GM15510 (cell line): ENCODE data around the gene HCN4.

Experiments
- POLR2A ChIP-seq: IDR thresholded peaks from 3 replicates; pipeline ENCODE4 v1.6.1; 2011; ENCODE audit warnings: borderline replicate concordance; ENCODE audit not compliant: insufficient read length; ENCODE audit errors: extremely low read depth

The HCN4 gene

DNA sequence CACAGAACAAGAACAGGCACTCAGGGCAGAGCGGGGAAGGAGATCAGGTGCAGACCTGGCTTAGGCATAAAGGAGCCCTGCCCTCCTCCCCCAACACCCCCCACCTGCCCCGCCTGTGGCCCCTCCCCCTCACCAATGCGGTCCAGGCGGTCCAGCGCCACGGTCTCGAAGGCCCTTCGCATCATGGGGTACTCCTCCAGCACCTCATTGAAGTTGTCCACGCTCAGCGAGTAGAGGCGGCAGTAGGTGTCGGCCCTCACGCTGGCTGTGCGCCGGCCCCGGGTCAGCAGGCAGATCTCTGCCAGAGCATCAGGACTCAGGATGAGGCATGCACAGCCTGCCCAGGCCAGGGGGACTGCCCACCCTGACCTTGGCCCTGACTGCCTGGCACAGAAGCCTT is 44.8 kb downstream of the HCN4 start:
- TF ChIP-seq POLR2A, result no peak

DNA sequence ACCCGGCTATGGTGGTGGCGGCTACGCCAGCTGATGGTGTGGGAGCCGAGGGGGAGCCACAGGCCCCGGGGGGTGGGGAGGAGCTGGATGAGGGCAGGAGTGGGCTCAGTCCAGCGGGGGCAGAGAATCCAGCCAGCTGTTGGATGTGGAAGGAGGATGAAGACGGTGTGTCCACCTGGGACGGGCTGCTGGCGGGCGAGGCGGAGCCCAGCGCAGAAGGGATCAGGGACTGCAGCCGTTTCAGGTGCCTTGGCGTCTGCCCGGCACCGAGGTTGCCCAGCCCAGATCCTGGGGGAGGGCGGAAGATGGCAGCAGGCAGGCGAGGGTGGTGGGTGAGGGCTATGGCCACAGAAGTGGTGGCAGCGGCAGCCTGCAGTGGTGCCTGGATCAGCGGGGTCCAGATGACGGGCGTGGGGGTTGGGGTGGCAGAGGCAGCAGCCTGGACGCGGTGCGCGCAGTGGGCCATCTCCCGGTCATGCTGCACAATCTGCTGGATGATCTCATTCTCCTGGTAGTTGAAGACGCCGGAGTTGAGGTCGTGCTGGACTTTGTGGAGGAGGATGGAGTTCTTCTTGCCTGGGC is 45.3 kb downstream of the HCN4 start:
- TF ChIP-seq POLR2A, result no peak

DNA sequence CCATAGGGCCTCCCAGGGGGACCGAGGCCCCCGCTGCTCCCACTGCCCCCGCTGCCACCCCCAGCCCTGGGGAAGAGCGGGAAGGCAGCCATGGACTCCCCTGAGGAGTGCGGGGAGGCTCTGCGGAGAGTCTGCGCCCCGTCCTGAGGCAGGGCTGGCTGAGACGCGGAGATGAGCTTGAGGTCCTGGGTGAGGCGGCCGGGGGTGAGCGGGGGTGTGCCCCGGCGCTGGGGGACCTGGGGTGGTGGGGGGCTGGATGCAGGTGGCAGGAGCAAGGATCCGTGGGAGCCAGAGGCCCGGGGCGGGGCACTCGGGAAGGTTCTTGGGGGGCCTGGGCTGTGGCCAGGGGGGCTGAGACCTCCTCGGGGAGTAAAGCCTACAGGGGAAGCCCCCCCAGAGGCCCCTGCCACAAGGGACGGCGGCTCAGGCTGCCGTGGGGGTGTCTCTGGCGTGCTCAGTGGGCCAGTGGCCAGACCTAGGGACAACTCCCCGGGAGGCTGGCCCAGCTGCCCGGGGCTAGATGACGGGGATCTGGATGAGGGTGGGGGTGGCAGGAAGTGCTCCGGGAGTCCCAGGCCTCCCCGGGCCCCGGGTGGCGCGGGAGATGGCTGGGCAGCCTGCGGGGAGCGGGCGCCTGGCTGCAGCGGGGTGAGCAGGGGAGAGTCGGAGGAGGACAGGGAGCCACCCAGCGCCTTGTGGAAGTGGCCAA is 45.9 kb downstream of the HCN4 start:
- no peak for TF ChIP-seq POLR2A

DNA sequence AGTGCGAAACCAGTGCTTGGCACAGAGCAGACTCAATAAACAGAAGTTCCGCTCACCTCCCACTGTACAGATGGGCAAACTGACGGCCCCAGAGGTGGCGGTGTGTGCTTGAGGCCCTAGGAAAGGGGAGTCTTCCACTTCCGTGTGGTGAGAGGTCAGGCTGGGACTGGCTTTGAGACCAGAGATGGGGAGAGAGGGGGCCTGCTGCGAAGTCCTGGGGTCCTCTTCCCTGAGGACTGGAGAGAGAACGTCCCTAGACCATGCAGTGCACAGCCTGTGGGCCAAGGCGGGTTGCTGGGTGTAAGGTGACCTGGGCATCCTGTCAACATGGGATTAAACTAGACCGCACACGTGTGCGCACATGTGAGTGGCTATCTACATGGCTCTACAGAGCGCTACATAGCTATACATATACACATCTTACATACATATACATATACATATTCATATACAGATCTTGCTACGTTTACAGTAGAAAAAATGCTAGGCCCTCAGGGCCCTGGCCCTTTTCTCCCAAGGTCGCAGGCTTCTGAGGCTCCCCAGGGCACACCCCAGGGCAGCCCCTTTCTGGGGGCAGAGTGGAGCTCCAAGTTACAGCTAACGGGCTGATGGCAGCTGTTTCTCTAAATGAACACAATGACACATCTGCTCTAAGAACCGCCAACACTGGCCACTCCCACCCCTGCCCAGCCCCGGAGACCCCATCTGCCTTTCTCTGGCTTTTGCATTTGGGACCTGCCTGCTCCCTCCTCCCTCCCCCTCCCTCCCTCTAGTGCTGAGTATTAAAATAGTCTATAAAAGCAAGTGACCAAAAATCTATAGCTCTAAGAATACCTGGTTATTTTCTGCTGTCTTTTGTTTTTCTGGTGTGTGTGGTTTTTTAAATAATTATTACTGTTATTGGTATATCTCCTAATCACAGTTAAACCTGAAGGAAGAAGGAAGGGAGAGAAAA is 47.0 kb downstream of the HCN4 start:
- TF ChIP-seq POLR2A, result no peak

DNA sequence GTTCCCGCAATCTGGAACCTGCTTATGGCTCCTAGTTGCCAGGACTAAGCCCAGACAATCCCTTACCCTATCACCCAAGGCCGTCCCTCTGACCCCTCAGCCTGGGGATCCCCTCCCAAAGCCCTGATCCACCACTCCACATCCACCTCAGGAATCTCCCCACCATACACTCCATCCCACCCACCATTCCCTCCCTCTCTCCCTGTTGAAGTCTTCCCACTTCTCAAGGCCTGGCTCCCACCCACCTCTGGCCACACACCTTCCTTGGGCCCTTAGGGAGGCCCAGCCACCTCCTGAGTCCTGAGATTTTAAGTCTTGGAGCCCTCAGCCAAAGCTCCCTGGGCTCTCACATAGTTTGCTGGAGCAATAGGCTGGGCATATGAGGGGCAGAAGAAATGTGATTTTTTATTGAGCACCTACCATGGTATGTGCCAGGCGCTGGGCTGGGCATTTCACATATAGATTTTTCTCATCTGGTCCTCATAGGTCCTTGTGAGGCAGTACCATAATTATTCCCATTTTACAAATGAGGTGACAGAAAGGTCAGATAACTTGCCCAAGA is 48.1 kb downstream of the HCN4 start:
- TF ChIP-seq POLR2A, result no peak

DNA sequence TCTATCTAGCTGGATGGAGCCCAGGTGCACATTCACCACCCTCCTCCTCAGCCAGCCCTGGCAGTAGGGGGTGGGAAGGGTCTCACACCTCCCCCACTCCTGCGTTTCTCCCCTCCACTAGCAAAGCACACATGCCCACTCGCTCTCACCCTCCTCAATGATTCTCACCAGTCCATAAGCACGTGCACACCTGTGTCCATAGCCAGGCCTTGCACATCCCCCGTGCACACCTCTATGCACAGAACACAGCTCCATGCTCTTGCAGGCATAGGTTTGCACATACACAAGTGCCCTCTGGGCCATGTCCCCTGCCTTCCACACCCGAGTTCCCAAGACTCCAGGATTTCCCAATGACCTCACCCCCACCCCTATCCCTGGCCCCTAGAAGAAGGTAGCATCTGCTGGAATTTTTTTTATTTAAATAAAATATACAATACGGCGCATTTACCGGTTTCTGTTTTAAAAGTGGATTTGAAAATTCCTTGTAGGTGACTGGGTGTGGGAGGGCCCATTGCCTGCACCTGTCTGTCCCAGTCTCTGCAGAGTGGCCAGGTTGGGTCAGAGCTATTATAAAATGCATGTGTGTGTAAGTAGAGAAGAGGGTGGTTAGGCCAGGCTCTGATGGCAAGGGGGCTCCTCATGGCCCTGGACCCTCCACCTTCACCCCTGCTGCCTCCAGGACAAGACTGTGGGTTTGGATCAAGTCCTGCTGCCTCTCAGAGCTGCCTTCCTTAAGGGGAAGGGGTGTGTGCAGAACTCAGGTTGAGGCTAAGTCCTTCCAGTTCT is 49.1 kb downstream of the HCN4 start:
- TF ChIP-seq POLR2A, result no peak

DNA sequence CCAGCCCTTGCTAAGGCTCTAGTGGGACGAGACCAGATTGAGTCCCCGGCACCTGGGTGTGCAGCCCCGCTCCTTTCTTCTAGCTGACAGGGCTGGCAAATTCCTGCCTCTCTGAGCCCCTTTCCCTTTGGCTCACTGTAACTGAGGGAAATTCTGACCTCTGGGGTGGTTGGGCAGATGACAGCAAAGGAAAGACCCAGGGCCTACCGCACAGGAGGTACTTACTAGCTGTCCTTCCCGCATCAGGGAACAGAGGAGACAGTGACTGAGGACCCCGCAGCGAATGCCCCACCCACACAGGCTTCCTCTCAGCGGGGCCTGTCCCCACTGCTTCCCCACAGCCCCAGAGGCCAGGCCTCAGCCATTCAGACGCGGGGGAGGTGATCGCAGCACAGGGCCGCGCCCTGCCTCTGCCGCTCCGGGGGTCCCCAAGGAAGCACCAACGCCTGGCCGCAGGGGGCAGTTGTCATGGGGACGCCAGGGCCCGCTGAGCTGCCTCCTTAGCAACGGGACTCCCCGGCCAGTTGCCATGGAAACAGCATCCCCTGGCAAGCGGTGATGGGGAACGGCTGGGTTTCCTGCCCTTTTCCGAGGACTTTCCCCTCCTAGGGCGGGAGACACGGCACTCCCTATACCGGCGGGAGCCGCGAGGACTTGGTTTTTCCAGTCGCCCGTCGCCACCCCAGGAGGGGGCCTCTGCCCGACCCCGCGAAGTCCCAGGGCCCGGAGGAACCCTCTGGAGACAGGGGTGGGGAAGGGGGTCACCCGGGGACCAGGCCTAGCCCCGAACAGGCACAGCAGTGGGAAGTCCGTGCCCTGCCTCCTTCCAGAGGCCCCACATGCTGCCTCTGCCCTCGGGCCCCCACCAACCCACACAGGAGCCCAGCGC is 50.1 kb downstream of the HCN4 start:
- no peak for TF ChIP-seq POLR2A

DNA sequence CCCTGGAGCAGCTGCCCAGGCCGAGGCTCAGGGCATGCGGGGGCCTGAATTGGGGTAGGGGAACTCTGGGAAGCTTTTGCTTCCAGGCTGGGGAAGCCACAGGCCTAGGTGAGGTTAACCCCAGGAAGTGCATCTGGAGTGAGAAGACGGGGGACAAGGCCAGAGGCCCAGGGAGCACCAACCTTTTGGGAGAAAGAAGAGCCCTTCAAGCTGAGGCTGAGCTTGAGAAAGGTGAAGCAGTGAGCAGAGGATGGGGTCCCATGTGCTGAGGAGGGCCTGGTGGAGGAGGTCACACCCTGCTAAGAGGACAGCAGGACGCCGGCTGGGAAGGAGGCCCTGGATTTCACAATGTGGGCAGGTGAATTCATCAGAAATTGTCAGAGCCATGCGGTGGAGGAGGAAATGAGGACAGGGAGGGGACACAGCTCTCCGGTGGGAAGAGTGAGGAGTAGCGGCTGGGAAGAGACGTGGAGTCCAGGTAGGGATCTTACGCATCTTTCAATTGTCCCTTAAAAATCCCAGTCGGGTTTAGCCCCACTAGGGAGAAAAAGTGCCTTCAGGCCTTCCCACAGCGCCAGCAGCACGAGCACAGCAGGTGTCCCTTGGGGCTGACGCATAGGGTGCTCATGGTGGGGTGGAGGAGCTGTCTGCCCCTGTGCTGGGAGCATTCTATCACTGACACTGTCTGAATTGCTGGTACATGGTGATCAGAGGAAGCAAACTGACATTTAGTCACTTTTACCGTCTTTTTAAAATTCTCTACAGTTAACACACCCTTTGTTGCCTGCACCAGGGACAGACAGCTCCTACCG is 50.9 kb downstream of the HCN4 start:
- TF ChIP-seq POLR2A, result no peak

DNA sequence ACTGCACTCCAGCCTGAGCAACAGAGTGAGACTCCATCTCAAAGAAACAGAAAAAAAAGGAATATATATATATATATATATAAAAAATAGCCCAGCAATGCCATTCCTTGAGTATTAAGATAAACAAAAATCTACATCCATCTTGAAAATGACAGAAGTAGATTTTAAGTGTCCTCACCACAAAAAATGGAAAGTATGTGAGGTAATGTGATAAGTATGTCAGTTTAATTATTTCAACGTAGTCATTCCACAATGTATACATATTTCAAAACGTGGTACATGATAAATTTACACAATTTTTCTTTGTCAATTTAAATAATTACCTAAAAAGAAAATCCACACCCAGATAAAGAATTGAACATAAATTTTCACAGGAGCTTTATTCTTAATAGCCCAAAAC is 54.9 kb downstream of the HCN4 start:
- no peak for TF ChIP-seq POLR2A

DNA sequence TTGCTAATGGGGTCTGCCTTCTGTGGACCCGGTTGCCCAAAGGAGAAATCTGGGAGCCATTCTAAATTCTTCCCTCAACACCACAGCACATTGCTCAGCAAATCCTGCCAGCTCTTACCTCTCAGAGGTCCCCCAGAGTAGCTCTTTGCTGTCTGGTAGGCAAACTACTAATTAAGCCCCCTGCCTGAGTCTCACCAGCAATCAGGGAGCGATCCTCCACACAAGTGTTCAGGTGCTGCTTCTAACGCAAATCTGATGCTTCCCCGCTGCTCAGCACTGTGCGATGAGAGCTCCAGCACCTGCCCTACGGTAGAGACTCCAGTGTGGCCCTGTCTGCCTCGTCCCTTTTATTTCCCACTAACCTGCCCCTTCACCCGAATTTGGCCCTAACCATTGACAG is 60.5 kb downstream of the HCN4 start:
- TF ChIP-seq POLR2A, result no peak

DNA sequence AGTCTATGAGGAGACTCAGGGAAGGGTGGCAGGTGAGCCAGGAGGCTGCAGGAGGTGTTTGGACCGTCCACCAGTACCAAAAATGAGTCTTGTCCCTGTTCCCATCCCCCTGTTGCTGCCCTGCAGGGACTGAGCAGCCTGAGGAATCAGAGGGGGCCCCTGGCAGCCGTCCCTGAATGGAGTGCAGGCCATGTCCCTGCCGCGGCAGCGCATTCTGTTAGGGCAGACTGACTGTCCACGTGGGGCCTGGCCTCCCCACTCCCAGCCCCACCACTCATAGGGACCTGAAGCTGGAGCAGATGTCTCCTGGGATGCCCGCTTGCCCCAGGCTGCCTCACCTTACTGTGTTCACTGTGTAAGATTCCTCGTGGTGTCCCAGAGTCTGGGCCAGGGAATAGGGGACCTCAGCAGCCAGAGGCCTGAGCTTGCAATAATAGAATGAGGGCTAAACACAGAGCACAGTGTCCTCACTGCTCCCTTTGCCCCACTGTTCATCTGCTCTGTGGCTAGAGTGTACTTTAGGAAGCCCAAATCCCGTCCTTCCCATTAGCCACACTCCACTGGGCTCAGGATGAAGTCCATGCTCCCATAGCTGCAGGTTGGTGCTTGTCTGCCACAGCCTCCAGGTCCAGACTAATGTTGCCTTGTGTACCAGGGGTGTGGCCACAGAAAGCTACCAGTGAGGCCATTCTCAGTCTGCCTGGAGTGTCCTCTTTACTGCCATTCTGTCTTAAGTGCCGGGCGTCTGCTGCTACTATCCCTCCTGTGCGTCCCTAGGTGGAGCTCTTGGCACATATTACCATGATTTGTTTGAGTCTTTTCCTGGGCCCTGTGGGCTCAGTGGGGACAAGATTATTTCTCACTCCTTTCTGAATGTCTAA is 63.2 kb downstream of the HCN4 start:
- no peak for TF ChIP-seq POLR2A

DNA sequence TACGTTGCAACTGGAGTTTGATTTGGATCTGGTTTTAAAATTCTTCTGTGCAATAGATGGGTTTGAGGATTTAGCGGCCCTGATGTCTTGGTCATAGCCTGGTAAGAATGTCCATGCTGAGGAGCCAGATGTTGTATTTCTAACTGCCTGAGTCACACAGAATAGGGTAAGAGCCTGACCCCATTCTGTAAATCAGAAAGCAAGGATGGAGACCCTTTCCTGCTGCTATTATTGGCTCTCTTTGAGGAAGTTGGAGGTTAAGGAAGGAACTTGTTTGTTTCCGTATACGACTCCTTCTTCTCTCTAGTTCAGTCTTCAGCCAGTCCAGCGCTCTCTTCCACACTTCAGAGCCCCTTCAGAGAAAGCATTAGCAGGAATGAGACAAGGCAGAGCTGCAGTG is 65.1 kb downstream of the HCN4 start:
- no peak for TF ChIP-seq POLR2A

DNA sequence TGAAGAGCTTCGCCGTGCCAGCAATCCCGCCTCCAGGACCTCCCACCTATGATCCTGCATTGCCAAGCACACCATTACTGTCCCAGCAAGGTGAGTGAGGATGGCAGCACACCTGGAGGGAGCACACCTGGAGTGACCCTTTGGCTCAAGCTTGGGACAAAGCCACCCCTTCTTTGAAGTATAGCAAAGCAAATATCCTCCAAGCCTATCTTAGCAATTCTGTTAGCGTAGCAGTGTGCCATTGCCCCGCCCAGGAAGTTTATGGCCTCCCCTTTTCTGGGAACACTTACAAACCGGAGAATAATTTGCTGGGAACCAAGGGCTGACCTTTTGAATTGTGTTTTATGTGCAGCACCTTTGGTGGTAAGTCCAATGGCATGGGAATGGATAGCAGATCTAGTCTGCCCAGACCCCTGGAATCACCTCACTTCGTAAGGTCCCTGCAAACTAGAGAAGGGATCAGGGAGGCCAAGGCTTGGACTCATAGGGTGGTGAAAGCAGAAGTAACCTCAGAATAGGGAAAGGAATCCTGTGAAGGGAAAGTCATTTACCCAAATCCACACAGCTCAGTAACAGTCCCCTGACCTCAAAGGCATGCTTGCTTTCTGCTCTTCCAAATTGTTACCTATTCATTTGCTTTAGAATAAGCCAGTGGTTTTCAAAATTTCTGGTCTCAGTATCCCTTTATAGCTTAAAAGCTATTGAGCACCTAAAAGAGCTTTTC is 70.1 kb downstream of the HCN4 start:
- no peak for TF ChIP-seq POLR2A
